SK-N-SH treated with all-trans-retinoic acid at 6 μM for 48 hours (cell line): ENCODE measurements around the gene DSCAM.

Source experiments
- ATAC-seq: fragments of 200-7000 bp; cut with Tn5 transposase; 3 replicates; pipeline ENCODE4 v1.9.1; 2020; ENCODE audit warnings: mild to moderate bottlenecking, moderate library complexity
- ARNTL ChIP-seq: fragments of 450-650 bp; formaldehyde crosslinking; IDR thresholded peaks from 2 replicates; pipeline ENCODE4 v1.5.0; 2020; ENCODE audit warnings: low read depth, mild to moderate bottlenecking, moderate library complexity, borderline replicate concordance
- CSDC2 ChIP-seq: fragments of 250-450 bp; sonication (Bioruptor Pico); IDR thresholded peaks from 2 replicates; pipeline ENCODE4 v1.5.0; 2020; ENCODE audit warnings: mild to moderate bottlenecking, moderate library complexity
- ESRRG ChIP-seq: fragments of 250-450 bp; sonication (Bioruptor Pico); IDR thresholded peaks from 2 replicates; pipeline ENCODE4 v1.6.1; 2021; ENCODE audit warnings: mild to moderate bottlenecking
- GLIS3 ChIP-seq: fragments of 250-450 bp; sonication (Bioruptor Pico); IDR thresholded peaks from 2 replicates; pipeline ENCODE4 v1.5.0; 2020; ENCODE audit warnings: mild to moderate bottlenecking, moderate library complexity
- ISL1 ChIP-seq: fragments of 250-450 bp; sonication (Bioruptor Pico); IDR thresholded peaks from 2 replicates; pipeline ENCODE4 v2.1.2; 2022; ENCODE audit warnings: mild to moderate bottlenecking, moderate library complexity
- OSR1 ChIP-seq: fragments of 250-450 bp; sonication (Bioruptor Pico); IDR thresholded peaks from 2 replicates; pipeline ENCODE4 v1.8.0; 2022; ENCODE audit warnings: moderate library complexity, mild to moderate bottlenecking, inconsistent platforms
- PPARA ChIP-seq: fragments of 250-450 bp; sonication (Bioruptor Pico); IDR thresholded peaks from 2 replicates; pipeline ENCODE4 v1.5.0; 2020; ENCODE audit warnings: mild to moderate bottlenecking, borderline replicate concordance
- RARB ChIP-seq: fragments of 250-450 bp; sonication (Bioruptor Pico); IDR thresholded peaks from 2 replicates; pipeline ENCODE4 v1.8.0; 2021; ENCODE audit warnings: mild to moderate bottlenecking, moderate library complexity
- TCF4 ChIP-seq: fragments of 250-450 bp; sonication (Bioruptor Pico); IDR thresholded peaks from 2 replicates; pipeline ENCODE4 v1.8.0; 2021; ENCODE audit warnings: mild to moderate bottlenecking, moderate library complexity, borderline replicate concordance
- TOX ChIP-seq: fragments of 250-450 bp; sonication (Bioruptor Pico); IDR thresholded peaks from 2 replicates; pipeline ENCODE4 v1.8.0; 2021; ENCODE audit warnings: mild to moderate bottlenecking, moderate library complexity, borderline replicate concordance
- ZC3H10 ChIP-seq: fragments of 250-450 bp; sonication (Bioruptor Pico); IDR thresholded peaks from 2 replicates; pipeline ENCODE4 v1.5.1; 2021; ENCODE audit warnings: mild to moderate bottlenecking, moderate library complexity
- ZFP3 ChIP-seq: fragments of 250-450 bp; sonication (Bioruptor Pico); IDR thresholded peaks from 2 replicates; pipeline ENCODE4 v1.5.0; 2020; ENCODE audit warnings: mild to moderate bottlenecking, moderate library complexity
- ZFP30 ChIP-seq: fragments of 450-650 bp; formaldehyde crosslinking; IDR thresholded peaks from 2 replicates; pipeline ENCODE4 v1.5.0; 2022; ENCODE audit warnings: mild to moderate bottlenecking, moderate library complexity
- ZNF565 ChIP-seq: fragments of 450-650 bp; formaldehyde crosslinking; conservative IDR thresholded peaks from 2 replicates; pipeline ENCODE4 v1.5.0; 2020; ENCODE audit warnings: low read depth, mild to moderate bottlenecking, moderate library complexity
- ZNF70 ChIP-seq: fragments of 450-650 bp; formaldehyde crosslinking; IDR thresholded peaks from 2 replicates; pipeline ENCODE4 v1.5.0; 2020; ENCODE audit warnings: mild to moderate bottlenecking, moderate library complexity
- TF ChIP-seq, protein P1 (sequence below): fragments of 250-450 bp; sonication (Bioruptor Pico); IDR thresholded peaks from 2 replicates; pipeline ENCODE4 v1.5.0; 2020; ENCODE audit warnings: mild to moderate bottlenecking, moderate library complexity
- TF ChIP-seq, protein P2 (sequence below): fragments of 250-450 bp; sonication (Bioruptor Pico); IDR thresholded peaks from 2 replicates; pipeline ENCODE4 v1.8.0; 2021; ENCODE audit warnings: low read depth, mild to moderate bottlenecking, moderate library complexity, borderline replicate concordance
- TF ChIP-seq, protein P3 (sequence below): fragments of 250-450 bp; sonication (Bioruptor Pico); IDR thresholded peaks from 2 replicates; pipeline ENCODE4 v1.8.0; 2020; ENCODE audit warnings: mild to moderate bottlenecking, moderate library complexity, borderline replicate concordance
- TF ChIP-seq, protein P4 (sequence below): fragments of 250-450 bp; sonication (Bioruptor Pico); IDR thresholded peaks from 2 replicates; pipeline ENCODE4 v1.5.1; 2020; ENCODE audit warnings: low read depth, mild to moderate bottlenecking, moderate library complexity

Gene DSCAM

DNA sequence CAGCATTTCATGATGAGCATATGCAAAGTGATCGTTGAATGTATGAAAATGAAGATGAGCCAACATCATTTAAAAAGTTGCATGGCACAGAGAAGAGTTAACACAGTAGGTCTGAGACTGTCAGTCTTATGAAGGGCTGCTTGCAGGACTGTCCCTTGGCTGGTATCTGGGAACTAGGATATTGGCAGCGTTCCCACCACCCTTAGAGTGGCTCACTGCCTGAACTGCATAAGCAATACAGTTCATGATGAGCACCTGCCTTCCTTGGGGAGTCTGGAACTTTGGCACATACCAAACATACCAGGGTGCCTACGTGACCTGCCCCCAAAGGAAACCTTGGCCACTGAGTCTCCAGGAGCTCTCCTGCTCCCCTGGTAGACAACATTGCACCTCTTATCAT lies 161.8 kb downstream of the DSCAM start (continued):
- TF ChIP-seq PPARA, result no peak
- no peak for TF ChIP-seq ESRRG
- no peak for TF ChIP-seq TCF4 (CRISPR knock-in tag)

DNA sequence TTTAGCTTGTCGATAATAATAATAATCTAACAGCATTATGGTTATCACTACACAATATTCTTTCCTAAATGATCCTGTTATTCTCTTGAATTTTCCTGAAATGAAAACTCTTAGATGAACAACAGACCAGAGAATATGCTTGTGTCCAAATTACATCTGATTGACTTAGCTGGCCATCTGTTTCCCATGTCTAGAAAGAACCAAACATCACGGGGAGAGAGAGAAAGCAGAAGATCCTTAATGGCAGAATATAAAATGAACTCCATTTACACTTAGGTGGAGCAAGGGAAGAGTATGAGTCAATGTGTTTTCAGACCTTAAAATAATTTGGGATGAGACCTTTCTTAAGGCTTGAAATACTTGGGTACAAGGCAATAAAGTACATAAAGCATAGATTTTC lies 162.2 kb downstream of the DSCAM start:
- no peak for ATAC-seq
- TF ChIP-seq OSR1 (CRISPR knock-in tag), result no peak
- no peak for TF ChIP-seq RARB (CRISPR knock-in tag)
- TF ChIP-seq, protein P1, sequence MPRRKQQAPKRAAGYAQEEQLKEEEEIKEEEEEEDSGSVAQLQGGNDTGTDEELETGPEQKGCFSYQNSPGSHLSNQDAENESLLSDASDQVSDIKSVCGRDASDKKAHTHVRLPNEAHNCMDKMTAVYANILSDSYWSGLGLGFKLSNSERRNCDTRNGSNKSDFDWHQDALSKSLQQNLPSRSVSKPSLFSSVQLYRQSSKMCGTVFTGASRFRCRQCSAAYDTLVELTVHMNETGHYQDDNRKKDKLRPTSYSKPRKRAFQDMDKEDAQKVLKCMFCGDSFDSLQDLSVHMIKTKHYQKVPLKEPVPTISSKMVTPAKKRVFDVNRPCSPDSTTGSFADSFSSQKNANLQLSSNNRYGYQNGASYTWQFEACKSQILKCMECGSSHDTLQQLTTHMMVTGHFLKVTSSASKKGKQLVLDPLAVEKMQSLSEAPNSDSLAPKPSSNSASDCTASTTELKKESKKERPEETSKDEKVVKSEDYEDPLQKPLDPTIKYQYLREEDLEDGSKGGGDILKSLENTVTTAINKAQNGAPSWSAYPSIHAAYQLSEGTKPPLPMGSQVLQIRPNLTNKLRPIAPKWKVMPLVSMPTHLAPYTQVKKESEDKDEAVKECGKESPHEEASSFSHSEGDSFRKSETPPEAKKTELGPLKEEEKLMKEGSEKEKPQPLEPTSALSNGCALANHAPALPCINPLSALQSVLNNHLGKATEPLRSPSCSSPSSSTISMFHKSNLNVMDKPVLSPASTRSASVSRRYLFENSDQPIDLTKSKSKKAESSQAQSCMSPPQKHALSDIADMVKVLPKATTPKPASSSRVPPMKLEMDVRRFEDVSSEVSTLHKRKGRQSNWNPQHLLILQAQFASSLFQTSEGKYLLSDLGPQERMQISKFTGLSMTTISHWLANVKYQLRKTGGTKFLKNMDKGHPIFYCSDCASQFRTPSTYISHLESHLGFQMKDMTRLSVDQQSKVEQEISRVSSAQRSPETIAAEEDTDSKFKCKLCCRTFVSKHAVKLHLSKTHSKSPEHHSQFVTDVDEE (CRISPR knock-in tag), result no peak
- no peak for TF ChIP-seq TOX
- TF ChIP-seq GLIS3 (CRISPR knock-in tag), result no peak
- TF ChIP-seq ZFP30 (CRISPR knock-in tag), result no peak
- TF ChIP-seq, protein P2, sequence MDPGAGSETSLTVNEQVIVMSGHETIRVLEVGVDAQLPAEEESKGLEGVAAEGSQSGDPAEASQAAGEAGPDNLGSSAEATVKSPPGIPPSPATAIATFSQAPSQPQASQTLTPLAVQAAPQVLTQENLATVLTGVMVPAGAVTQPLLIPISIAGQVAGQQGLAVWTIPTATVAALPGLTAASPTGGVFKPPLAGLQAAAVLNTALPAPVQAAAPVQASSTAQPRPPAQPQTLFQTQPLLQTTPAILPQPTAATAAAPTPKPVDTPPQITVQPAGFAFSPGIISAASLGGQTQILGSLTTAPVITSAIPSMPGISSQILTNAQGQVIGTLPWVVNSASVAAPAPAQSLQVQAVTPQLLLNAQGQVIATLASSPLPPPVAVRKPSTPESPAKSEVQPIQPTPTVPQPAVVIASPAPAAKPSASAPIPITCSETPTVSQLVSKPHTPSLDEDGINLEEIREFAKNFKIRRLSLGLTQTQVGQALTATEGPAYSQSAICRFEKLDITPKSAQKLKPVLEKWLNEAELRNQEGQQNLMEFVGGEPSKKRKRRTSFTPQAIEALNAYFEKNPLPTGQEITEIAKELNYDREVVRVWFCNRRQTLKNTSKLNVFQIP (CRISPR knock-in tag), result no peak
- no peak for TF ChIP-seq ISL1 (CRISPR knock-in tag)
- no peak for TF ChIP-seq ZNF70

DNA sequence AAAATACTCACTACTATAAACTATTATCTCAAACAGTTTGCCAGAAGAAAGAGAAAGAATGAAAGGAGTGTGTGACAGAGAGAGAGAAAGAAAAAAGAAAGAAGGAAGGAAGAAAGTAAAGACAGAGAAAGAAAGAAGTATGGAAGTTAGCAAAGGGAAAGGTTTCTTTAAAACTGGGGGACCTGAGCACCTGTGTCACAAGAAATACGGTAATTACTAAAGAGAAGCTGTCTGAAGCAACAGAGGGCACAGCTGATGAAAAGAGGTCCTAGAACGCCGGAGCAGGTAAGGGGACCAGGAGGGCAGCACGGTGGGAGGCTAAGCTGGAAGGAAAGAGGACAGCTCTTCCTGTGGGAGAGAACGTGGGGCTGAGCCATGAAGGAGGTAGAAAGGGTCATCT lies 163.6 kb downstream of the DSCAM start:
- TF ChIP-seq ZC3H10 (CRISPR knock-in tag), result no peak
- no peak for TF ChIP-seq ZFP3 (CRISPR knock-in tag)
- TF ChIP-seq OSR1 (CRISPR knock-in tag), result no peak
- TF ChIP-seq PPARA, result no peak
- TF ChIP-seq TCF4 (CRISPR knock-in tag), result no peak
- ATAC-seq, result no peak

DNA sequence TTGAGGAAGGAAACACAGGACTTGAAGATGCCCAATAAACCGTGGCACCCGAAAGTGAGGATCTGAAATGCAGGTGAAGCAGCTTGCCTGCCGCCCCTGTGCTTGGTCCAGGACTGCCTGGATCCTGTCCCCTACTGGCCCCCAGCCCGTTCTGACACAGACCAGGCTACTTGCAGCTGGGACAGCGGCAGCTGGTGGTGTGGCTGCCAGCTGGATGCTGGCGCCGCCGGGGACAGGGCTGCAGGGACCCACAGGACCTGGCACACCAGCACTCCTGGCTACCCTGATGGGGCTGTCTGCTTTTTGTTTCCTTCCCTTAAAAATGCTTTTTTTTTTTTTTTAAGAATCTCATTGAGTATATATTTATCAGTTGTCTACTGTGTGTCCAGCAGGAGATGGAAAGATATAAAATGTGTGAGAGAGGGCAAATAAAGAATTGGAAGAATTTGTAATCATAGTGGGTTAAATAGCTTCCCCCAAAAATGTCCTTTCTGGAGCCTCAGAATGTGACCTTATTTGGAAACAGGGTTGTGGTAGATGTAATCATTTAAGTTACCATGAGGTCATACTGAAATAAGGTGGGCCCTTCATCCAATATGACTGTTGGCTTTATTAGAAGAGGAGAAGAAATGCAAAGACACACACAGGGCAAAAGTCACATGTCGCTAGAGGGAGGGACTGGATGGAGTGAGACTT lies 165.6 kb downstream of the DSCAM start:
- no peak; the same call in 2 of the 3 replicates for ATAC-seq
- TF ChIP-seq, protein P1 (CRISPR knock-in tag), result peak; percentile 61; the same call in 1 of the 2 replicates
- TF ChIP-seq ARNTL (CRISPR knock-in tag) (no peak), OSR1 (CRISPR knock-in tag) (no peak), TCF4 (CRISPR knock-in tag) (peak; percentile 79; the same call in 1 of the 2 replicates), CSDC2 (no peak)
- TF ChIP-seq, protein P3, sequence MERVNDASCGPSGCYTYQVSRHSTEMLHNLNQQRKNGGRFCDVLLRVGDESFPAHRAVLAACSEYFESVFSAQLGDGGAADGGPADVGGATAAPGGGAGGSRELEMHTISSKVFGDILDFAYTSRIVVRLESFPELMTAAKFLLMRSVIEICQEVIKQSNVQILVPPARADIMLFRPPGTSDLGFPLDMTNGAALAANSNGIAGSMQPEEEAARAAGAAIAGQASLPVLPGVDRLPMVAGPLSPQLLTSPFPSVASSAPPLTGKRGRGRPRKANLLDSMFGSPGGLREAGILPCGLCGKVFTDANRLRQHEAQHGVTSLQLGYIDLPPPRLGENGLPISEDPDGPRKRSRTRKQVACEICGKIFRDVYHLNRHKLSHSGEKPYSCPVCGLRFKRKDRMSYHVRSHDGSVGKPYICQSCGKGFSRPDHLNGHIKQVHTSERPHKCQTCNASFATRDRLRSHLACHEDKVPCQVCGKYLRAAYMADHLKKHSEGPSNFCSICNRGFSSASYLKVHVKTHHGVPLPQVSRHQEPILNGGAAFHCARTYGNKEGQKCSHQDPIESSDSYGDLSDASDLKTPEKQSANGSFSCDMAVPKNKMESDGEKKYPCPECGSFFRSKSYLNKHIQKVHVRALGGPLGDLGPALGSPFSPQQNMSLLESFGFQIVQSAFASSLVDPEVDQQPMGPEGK, result no peak

DNA sequence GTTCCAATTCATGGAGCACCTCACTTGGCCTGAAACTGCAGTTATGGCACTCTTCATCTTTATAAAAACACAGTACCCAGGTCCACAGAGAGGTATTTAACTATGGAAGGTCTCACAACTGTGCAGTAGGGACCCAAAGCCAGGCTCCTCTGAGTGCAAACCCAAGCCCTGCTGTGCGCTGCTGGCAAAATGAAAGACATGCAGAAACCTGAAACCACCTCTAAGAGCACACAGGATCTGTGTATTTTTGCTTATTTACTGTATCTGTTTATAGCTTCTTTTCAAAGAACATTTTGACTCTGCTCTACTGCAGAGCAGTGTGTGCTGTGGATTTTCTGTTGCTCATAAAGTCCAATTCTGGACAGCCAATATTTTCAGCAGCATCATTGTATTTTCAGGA lies 166.6 kb downstream of the DSCAM start:
- no peak for ATAC-seq
- TF ChIP-seq, protein P3, result no peak
- TF ChIP-seq, protein P2 (CRISPR knock-in tag), result no peak
- TF ChIP-seq TOX (no peak), CSDC2 (no peak), GLIS3 (CRISPR knock-in tag) (no peak), ZNF565 (CRISPR knock-in tag) (no peak), OSR1 (CRISPR knock-in tag) (no peak), ZFP3 (CRISPR knock-in tag) (no peak)
- TF ChIP-seq, protein P4, sequence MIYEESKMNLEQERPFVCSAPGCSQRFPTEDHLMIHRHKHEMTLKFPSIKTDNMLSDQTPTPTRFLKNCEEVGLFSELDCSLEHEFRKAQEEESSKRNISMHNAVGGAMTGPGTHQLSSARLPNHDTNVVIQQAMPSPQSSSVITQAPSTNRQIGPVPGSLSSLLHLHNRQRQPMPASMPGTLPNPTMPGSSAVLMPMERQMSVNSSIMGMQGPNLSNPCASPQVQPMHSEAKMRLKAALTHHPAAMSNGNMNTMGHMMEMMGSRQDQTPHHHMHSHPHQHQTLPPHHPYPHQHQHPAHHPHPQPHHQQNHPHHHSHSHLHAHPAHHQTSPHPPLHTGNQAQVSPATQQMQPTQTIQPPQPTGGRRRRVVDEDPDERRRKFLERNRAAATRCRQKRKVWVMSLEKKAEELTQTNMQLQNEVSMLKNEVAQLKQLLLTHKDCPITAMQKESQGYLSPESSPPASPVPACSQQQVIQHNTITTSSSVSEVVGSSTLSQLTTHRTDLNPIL, result no peak
